Neural crest cell (in vitro differentiated cells): ENCODE measurements around the gene C20orf96. TPM values are rescaled to one million over a fixed set of nuclear protein-coding genes. Genes with fewer than 3 reads are reported as not detected.

ENCODE experiments used
- DNase-seq: peaks from one replicate; pipeline ENCODE4 v3.0.0; 2021; ENCODE audit warnings: low read depth, mixed read lengths, low spot score
- H3K27ac Mint-ChIP-seq: one replicate; pipeline ENCODE4 v1.8.0; 2021; ENCODE audit warnings: mild to moderate bottlenecking, mixed read lengths; ENCODE audit not compliant: unreplicated experiment
- H3K27me3 Mint-ChIP-seq: 2 replicates; pipeline ENCODE4 v1.8.0; 2021; ENCODE audit warnings: low read depth, mild to moderate bottlenecking, mixed read lengths
- H3K36me3 Mint-ChIP-seq: 2 replicates; pipeline ENCODE4 v1.8.0; 2021; ENCODE audit warnings: low read depth, mild to moderate bottlenecking, mixed read lengths
- H3K4me1 Mint-ChIP-seq: 2 replicates; pipeline ENCODE4 v1.8.0; 2021; ENCODE audit warnings: mixed read lengths
- H3K4me3 Mint-ChIP-seq: one replicate; pipeline ENCODE4 v1.8.0; 2021; ENCODE audit warnings: mild to moderate bottlenecking, mixed read lengths
- H3K9me3 Mint-ChIP-seq: 2 replicates; pipeline ENCODE4 v1.8.0; 2021; ENCODE audit warnings: mixed read lengths
- total RNA-seq: library from RNA; stranded (reverse); gene quantifications from 2 replicates; pipeline ENCODE4 v1.2.1, GENCODE V29; 2021
- TF ChIP-seq, protein P1 (sequence below): fragments of 200-600 bp; sonication (generic); conservative IDR thresholded peaks from 2 replicates; pipeline ENCODE4 v1.5.0; 2021; ENCODE audit warnings: antibody characterized with exemption, mild to moderate bottlenecking

C20orf96 gene
- total RNA-seq, 1 donor from 2014 or later = 34.0 TPM

GRCh38 chr20:273884-274283 lies 16.7 kb downstream of the C20orf96 start:
- H3K27ac Mint-ChIP-seq = no peak overlapping the region
- no peaks in the 10 kb centered on the region for H3K4me1 Mint-ChIP-seq
- no peaks in the 10 kb centered on the region for H3K27me3 Mint-ChIP-seq
- H3K4me3 Mint-ChIP-seq = no peak overlapping the region
- TF ChIP-seq, protein P1, sequence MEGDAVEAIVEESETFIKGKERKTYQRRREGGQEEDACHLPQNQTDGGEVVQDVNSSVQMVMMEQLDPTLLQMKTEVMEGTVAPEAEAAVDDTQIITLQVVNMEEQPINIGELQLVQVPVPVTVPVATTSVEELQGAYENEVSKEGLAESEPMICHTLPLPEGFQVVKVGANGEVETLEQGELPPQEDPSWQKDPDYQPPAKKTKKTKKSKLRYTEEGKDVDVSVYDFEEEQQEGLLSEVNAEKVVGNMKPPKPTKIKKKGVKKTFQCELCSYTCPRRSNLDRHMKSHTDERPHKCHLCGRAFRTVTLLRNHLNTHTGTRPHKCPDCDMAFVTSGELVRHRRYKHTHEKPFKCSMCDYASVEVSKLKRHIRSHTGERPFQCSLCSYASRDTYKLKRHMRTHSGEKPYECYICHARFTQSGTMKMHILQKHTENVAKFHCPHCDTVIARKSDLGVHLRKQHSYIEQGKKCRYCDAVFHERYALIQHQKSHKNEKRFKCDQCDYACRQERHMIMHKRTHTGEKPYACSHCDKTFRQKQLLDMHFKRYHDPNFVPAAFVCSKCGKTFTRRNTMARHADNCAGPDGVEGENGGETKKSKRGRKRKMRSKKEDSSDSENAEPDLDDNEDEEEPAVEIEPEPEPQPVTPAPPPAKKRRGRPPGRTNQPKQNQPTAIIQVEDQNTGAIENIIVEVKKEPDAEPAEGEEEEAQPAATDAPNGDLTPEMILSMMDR = no peak
- DNase-seq = no peak
- no peaks in the 10 kb centered on the region for H3K9me3 Mint-ChIP-seq
- peaks cover 24% of the 10 kb centered on the region for H3K36me3 Mint-ChIP-seq

GRCh38 chr20:272718-273117 lies 17.8 kb downstream of the C20orf96 start:
- TF ChIP-seq, protein P1 = no peak
- Mint-ChIP-seq H3K27me3 (no peaks in the 10 kb centered on the region), H3K27ac (no peak overlapping the region), H3K9me3 (no peaks in the 10 kb centered on the region), H3K4me1 (no peaks in the 10 kb centered on the region), H3K4me3 (no peak overlapping the region), H3K36me3 (peaks cover 17% of the 10 kb centered on the region)
- no peak for DNase-seq

DNA sequence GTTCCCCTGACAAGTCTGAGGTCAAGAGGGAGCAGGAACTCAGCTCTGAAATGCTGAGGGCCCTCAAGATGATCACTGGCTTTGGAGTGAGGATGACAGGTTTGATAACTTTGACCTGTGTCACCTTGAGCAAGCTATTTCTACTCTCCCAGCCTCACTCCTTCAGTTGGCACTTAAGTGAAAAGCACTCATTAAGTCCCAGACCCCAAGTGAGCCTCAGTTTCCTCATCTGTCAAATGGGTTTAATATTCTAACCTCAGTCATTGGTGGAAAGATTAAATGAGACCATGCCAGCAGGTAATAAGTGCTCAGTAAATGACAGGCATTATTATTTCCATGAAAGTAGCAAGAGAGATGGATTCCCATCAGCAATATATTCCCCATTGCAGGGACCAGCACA lies 19.0 kb downstream of the C20orf96 start:
- no peak for DNase-seq
- peaks cover 12% of the 10 kb centered on the region for H3K36me3 Mint-ChIP-seq
- H3K27me3 Mint-ChIP-seq = peaks cover 7% of the 10 kb centered on the region
- no peak overlapping the region for H3K4me3 Mint-ChIP-seq
- TF ChIP-seq, protein P1 = no peak
- peaks cover 8% of the 10 kb centered on the region for H3K4me1 Mint-ChIP-seq
- H3K9me3 Mint-ChIP-seq = no peaks in the 10 kb centered on the region
- H3K27ac Mint-ChIP-seq = no peak overlapping the region

DNA sequence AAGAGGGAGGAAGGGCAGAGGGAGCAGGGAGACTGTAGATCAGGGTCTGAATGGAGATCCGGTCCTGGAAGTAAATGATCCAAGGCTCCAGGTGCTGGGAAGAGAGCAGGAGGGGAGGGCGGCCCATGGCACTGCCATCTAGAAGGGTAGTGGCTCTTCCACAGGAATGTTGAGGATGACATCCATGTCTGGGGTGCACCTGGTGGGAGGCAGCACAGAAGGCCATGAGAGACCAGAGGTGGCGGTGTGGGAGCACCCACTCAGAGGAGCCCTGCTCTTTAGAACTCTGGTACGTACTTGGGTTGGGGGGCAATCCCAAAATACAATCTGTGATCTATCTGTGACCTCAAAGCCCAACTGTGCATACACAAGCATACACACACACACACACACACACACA lies 19.5 kb downstream of the C20orf96 start:
- Mint-ChIP-seq H3K9me3 (no peaks in the 10 kb centered on the region), H3K4me1 (peaks cover 11% of the 10 kb centered on the region), H3K4me3 (no peak overlapping the region), H3K36me3 (peaks cover 8% of the 10 kb centered on the region), H3K27ac (no peak overlapping the region), H3K27me3 (peaks cover 11% of the 10 kb centered on the region)
- TF ChIP-seq, protein P1 = no peak
- DNase-seq = no peak

DNA sequence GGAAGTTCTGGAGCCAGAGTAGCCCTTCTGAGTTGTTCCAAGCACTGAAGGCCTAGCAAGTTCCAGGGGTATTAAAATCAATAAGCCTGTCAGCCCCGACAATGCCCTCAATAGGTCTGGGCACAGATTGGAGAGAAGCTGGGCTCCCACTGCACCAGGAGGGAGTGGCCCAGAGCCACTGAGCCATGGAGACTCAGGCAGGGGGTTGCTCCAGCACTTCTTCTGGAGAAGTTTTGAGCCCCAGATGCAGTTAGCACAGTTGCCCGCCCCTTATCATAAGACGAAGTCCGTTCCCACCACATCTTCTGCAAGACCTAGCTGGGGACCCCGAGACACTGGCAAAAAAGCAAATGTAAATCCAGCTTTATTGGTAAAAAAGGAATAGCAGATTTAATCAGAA lies 20.0 kb downstream of the C20orf96 start:
- no peak overlapping the region for H3K4me3 Mint-ChIP-seq
- H3K27ac Mint-ChIP-seq = no peak overlapping the region
- H3K9me3 Mint-ChIP-seq = no peaks in the 10 kb centered on the region
- H3K27me3 Mint-ChIP-seq = peaks cover 14% of the 10 kb centered on the region
- DNase-seq = no peak
- TF ChIP-seq, protein P1 = no peak
- peaks cover 5% of the 10 kb centered on the region for H3K36me3 Mint-ChIP-seq
- H3K4me1 Mint-ChIP-seq = peaks cover 11% of the 10 kb centered on the region
